Measurements from ENCODE around the gene ZNF367. TPM values are rescaled to one million over a fixed set of nuclear protein-coding genes. Genes with fewer than 3 reads are reported as not detected.
A peak's percentile ranks its signal among the peaks of the same experiment; 100 is the strongest.

ZNF367 gene
- total RNA-seq, 1 experiment from 2014 or later: 14.0 TPM

DNA sequence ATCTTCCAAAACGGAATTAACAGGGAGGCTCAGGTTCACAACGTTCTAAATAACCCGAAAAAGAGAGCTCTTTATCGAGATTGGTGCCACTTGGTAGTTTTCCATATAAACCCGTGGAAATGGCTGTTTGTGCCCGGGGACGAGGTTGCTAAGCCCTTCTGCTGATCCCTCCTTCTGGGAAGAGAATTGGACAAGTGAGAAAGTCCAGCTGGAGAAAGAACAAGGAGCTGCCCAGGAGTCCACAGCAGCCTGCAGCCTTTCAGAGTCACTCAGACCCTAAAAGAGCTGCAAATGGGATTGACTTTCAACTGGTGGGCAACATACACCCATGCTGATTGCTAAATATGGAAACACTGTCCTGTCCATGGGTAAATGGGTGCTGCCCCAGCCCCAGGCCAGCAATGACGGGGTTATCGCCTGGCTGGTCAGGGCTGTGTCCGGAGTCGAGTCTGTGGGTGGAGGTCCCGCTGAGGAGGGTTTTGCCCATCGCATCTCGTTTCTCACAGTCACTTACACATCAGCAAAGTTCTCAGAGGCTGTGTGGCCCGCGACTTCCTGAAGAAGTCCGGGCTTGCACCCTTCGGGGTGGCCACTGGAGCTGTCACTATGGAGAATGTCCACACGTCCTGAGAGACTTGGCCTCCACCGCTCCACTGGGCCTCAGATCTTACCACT is 75.5 kb downstream of the ZNF367 start:
- H3K9ac ChIP-seq (ENCODE audit: low read length): no peak overlapping the region
- no peak overlapping the region for H3K4me3 ChIP-seq (ENCODE audit: low read length)
- H3K4me2 ChIP-seq (ENCODE audit: low read length): no peak overlapping the region
- H3K4me1 ChIP-seq (ENCODE audit: insufficient read depth, low read length): peaks cover 29% of the 10 kb centered on the region
- ChIA-PET POLR2A (ENCODE audit: unreplicated experiment) (no interaction called here), CTCF (no interaction called here)
- no TSS peak for BruUV-seq (replicated peaks)
- H3K9me3 ChIP-seq (ENCODE audit: low read length): no peaks in the 10 kb centered on the region
- ATAC-seq: no peak
- TF ChIP-seq EZH2 (IDR thresholded peaks at IDR 0.05; ENCODE audit: low read length, unreplicated experiment) (no peak), EZH2phosphoT487 (IDR thresholded peaks at IDR 0.05; ENCODE audit: borderline replicate concordance, low read length) (no peak)
- TF ChIP-seq, protein P1, sequence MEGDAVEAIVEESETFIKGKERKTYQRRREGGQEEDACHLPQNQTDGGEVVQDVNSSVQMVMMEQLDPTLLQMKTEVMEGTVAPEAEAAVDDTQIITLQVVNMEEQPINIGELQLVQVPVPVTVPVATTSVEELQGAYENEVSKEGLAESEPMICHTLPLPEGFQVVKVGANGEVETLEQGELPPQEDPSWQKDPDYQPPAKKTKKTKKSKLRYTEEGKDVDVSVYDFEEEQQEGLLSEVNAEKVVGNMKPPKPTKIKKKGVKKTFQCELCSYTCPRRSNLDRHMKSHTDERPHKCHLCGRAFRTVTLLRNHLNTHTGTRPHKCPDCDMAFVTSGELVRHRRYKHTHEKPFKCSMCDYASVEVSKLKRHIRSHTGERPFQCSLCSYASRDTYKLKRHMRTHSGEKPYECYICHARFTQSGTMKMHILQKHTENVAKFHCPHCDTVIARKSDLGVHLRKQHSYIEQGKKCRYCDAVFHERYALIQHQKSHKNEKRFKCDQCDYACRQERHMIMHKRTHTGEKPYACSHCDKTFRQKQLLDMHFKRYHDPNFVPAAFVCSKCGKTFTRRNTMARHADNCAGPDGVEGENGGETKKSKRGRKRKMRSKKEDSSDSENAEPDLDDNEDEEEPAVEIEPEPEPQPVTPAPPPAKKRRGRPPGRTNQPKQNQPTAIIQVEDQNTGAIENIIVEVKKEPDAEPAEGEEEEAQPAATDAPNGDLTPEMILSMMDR (conservative IDR thresholded peaks at IDR 0.05; ENCODE audit: low read depth, low read length): no peak
- no peaks in the 10 kb centered on the region for H3K36me3 ChIP-seq (ENCODE audit: low read depth, low read length)
- intact Hi-C loops (cut with micrococcal nuclease): no loop called here
- peaks cover 4% of the 10 kb centered on the region for H3F3A ChIP-seq (ENCODE audit: low read length, unreplicated experiment)
- H3K9me2 ChIP-seq (replicated peaks; ENCODE audit: low read length): no peaks in the 10 kb centered on the region
- H3K79me2 ChIP-seq (ENCODE audit: low read length): no peaks in the 10 kb centered on the region
- DNase-seq: no peak
- no peaks in the 10 kb centered on the region for H3K27me3 ChIP-seq (ENCODE audit: low read length)
- H3K27ac ChIP-seq (ENCODE audit: low read length): no peak overlapping the region
- no peak overlapping the region for H2AFZ ChIP-seq (ENCODE audit: low read length)
- H4K20me1 ChIP-seq (ENCODE audit: low read length): no peaks in the 10 kb centered on the region

DNA sequence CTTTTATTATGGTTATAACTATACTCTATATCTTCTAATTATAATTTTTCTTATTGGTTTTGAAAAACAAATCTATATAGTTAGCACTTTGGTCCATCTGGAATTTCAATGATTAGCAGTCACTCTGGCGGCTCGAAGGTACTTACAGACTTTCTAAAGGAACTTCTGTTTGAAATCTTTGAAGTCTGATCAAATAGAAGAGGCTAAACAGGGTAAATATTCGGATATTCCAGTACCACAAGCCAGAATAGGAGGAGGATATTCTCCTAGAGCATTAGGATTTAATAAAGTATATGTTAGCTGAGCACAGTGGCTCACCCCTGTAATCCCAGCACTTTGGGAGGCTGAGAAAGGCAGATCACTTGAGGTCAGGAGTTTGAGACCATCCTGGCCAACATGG is 77.5 kb downstream of the ZNF367 start:
- ChIA-PET CTCF (no interaction called here), POLR2A (ENCODE audit: unreplicated experiment) (no interaction called here)
- H2AFZ ChIP-seq (ENCODE audit: low read length): no peak overlapping the region
- H3F3A ChIP-seq (ENCODE audit: low read length, unreplicated experiment): peaks cover 4% of the 10 kb centered on the region
- no peak overlapping the region for H3K4me3 ChIP-seq (ENCODE audit: low read length)
- no TSS peak for BruUV-seq (replicated peaks)
- DNase-seq (no peak), ATAC-seq (no peak)
- no peaks in the 10 kb centered on the region for H3K27me3 ChIP-seq (ENCODE audit: low read length)
- no peaks in the 10 kb centered on the region for H4K20me1 ChIP-seq (ENCODE audit: low read length)
- H3K9me2 ChIP-seq (replicated peaks; ENCODE audit: low read length): no peaks in the 10 kb centered on the region
- no peaks in the 10 kb centered on the region for H3K36me3 ChIP-seq (ENCODE audit: low read depth, low read length)
- H3K4me2 ChIP-seq (ENCODE audit: low read length): no peak overlapping the region
- intact Hi-C loops (cut with micrococcal nuclease): no loop called here
- H3K9me3 ChIP-seq (ENCODE audit: low read length): no peaks in the 10 kb centered on the region
- H3K79me2 ChIP-seq (ENCODE audit: low read length): no peaks in the 10 kb centered on the region
- peaks cover 29% of the 10 kb centered on the region for H3K4me1 ChIP-seq (ENCODE audit: insufficient read depth, low read length)
- H3K27ac ChIP-seq (ENCODE audit: low read length): peak overlapping the region; percentile 82; the same call in 1 of the 2 replicates
- H3K9ac ChIP-seq (ENCODE audit: low read length): no peak overlapping the region
- TF ChIP-seq, protein P1 (conservative IDR thresholded peaks at IDR 0.05; ENCODE audit: low read depth, low read length): no peak

DNA sequence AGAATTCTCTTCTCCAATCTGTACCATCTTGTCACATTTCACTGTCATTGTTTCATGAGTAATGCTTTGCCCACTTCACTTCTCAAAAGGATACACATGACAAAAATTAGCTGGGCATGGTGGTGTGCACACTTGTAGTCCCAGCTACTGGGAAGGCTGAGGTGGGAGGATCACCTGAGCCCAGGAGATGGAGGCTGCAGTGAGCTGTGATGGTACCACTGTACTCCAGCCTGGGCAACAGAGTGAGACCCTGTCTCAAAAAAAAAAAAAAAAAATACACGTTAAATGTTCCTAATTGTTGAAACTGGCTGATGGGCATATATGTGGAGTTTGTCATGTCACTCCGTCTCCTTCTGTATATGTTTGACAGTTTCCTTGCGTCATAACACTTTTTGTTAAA is 79.9 kb downstream of the ZNF367 start:
- no peak for TF ChIP-seq EZH2 (IDR thresholded peaks at IDR 0.05; ENCODE audit: low read length, unreplicated experiment)
- no peak for TF ChIP-seq EZH2phosphoT487 (IDR thresholded peaks at IDR 0.05; ENCODE audit: borderline replicate concordance, low read length)
- TF ChIP-seq, protein P1 (conservative IDR thresholded peaks at IDR 0.05; ENCODE audit: low read depth, low read length): no peak
- Histone ChIP-seq H3K4me3 (ENCODE audit: low read length) (no peak overlapping the region), H3K9ac (ENCODE audit: low read length) (no peak overlapping the region), H3K79me2 (ENCODE audit: low read length) (no peaks in the 10 kb centered on the region), H3K36me3 (ENCODE audit: low read depth, low read length) (no peaks in the 10 kb centered on the region), H2AFZ (ENCODE audit: low read length) (no peak overlapping the region), H3K4me1 (ENCODE audit: insufficient read depth, low read length) (peaks cover 21% of the 10 kb centered on the region), H3K27ac (ENCODE audit: low read length) (no peak overlapping the region), H4K20me1 (ENCODE audit: low read length) (no peaks in the 10 kb centered on the region), H3K9me3 (ENCODE audit: low read length) (no peaks in the 10 kb centered on the region), H3F3A (ENCODE audit: low read length, unreplicated experiment) (peaks cover 4% of the 10 kb centered on the region), H3K4me2 (ENCODE audit: low read length) (no peak overlapping the region), H3K9me2 (replicated peaks; ENCODE audit: low read length) (no peaks in the 10 kb centered on the region), H3K27me3 (ENCODE audit: low read length) (no peaks in the 10 kb centered on the region)
- CTCF ChIA-PET: no interaction called here
- ATAC-seq: no peak
- no peak for DNase-seq
- intact Hi-C loops (cut with micrococcal nuclease): loop anchor here (5.0 kb wide), 1 partner anchor 44 kb away; the partner anchor contains the start of gene SLC35D2
- no TSS peak for BruUV-seq (replicated peaks)
- POLR2A ChIA-PET (ENCODE audit: unreplicated experiment): no interaction called here
